Skin epidermis (tissue), 12 donors: ENCODE data around the gene TRMT44.

ENCODE experiments used
- H3K27ac ChIP-seq, 21 experiments: fragments of 200-600 bp; sonication (generic) in 11 of 21; one replicate each; pipeline ENCODE4 v1.5.0; 2020; ENCODE audit warnings: mild to moderate bottlenecking in 3 of 21, inconsistent platforms in 2 of 21, moderate library complexity in 2 of 21
- H3K4me3 ChIP-seq, 7 experiments: fragments of 200-600 bp; sonication (generic) in 2 of 7; one replicate each; pipeline ENCODE4 v1.5.0; 2020; ENCODE audit warnings: inconsistent platforms in 2 of 7, mild to moderate bottlenecking in 2 of 7, moderate library complexity in 1 of 7

Gene TRMT44

GRCh38 chr4:8428288-8429097 lies 12.1 kb upstream of the TRMT44 start:
- Histone ChIP-seq H3K27ac (peak overlapping the region; percentile 60 to 97 (median 90)), H3K4me3 (peak overlapping the region; percentile 62 to 98 (median 88))

- Histone ChIP-seq H3K27ac (no peak overlapping the region), H3K4me3 (no peak overlapping the region)
Measured at GRCh38 chr4:8431553-8431952, 9.0 kb upstream of the TRMT44 start.

GRCh38 chr4:8433136-8433535 lies 7.4 kb upstream of the TRMT44 start:
- no peak overlapping the region for H3K4me3 ChIP-seq
- peak overlapping the region in 1 of 21 experiments; percentile 52 for H3K27ac ChIP-seq

- Histone ChIP-seq H3K4me3 (peak overlapping the region in 2 of 7 experiments; percentile 1 to 30), H3K27ac (peak overlapping the region in 10 of 21 experiments; percentile 21 to 83 (median 58))
Measured at GRCh38 chr4:8434251-8435073, 6.1 kb upstream of the TRMT44 start.

- H3K27ac ChIP-seq: peak overlapping the region in 18 of 21 experiments; percentile 15 to 83 (median 54)
- peak overlapping the region in 4 of 7 experiments; percentile 1 to 30 (median 9) for H3K4me3 ChIP-seq
Measured at GRCh38 chr4:8435656-8436121, 4.9 kb upstream of the TRMT44 start.

- peak overlapping the region in 1 of 7 experiments; percentile 3 for H3K4me3 ChIP-seq
Measured at GRCh38 chr4:8437281-8437680, 3.3 kb upstream of the TRMT44 start.

GRCh38 chr4:8438743-8439142 lies 1.8 kb upstream of the TRMT44 start:
- Histone ChIP-seq H3K27ac (peak overlapping the region in 5 of 21 experiments; percentile 29 to 89 (median 59)), H3K4me3 (no peak overlapping the region)

More at GRCh38 chr4:8437281-8437680, 3.3 kb upstream of the TRMT44 start:
- peak overlapping the region in 18 of 21 experiments; percentile 0 to 78 (median 52) for H3K27ac ChIP-seq

GRCh38 chr4:8439168-8439567 lies 1.4 kb upstream of the TRMT44 start:
- Histone ChIP-seq H3K27ac (peak overlapping the region in 9 of 21 experiments; percentile 31 to 95 (median 90)), H3K4me3 (no peak overlapping the region)

- H3K4me3 ChIP-seq: peak overlapping the region; percentile 68 to 100 (median 95)
- H3K27ac ChIP-seq: peak overlapping the region in 20 of 21 experiments; percentile 64 to 98 (median 91)
Measured at GRCh38 chr4:8439914-8440491, 574 bp upstream of the TRMT44 start.

GRCh38 chr4:8441499-8442091 lies 1.0 kb downstream of the TRMT44 start:
- H3K4me3 ChIP-seq: peak overlapping the region; percentile 68 to 100 (median 95)
- H3K27ac ChIP-seq: peak overlapping the region in 12 of 21 experiments; percentile 83 to 98 (median 91)

- Histone ChIP-seq H3K4me3 (peak overlapping the region in 1 of 7 experiments; percentile 87), H3K27ac (peak overlapping the region in 1 of 21 experiments; percentile 39)
Measured at GRCh38 chr4:8442596-8443358, 2.2 kb downstream of the TRMT44 start.

GRCh38 chr4:8443801-8444200 lies 3.2 kb downstream of the TRMT44 start:
- Histone ChIP-seq H3K27ac (no peak overlapping the region), H3K4me3 (no peak overlapping the region)

- Histone ChIP-seq H3K4me3 (no peak overlapping the region), H3K27ac (no peak overlapping the region)
Measured at GRCh38 chr4:8446122-8446521, 5.5 kb downstream of the TRMT44 start.

- peak overlapping the region in 6 of 21 experiments; percentile 21 to 65 (median 60) for H3K27ac ChIP-seq
- H3K4me3 ChIP-seq: no peak overlapping the region
Measured at GRCh38 chr4:8451440-8452182, 11.0 kb downstream of the TRMT44 start.

GRCh38 chr4:8453957-8454356 lies 13.4 kb downstream of the TRMT44 start:
- H3K4me3 ChIP-seq: no peak overlapping the region
- H3K27ac ChIP-seq: no peak overlapping the region

- no peak overlapping the region for H3K4me3 ChIP-seq
- no peak overlapping the region for H3K27ac ChIP-seq
Measured at GRCh38 chr4:8457646-8458252, 17.2 kb downstream of the TRMT44 start.

- Histone ChIP-seq H3K27ac (no peak overlapping the region), H3K4me3 (no peak overlapping the region)
Measured at GRCh38 chr4:8459867-8460445, 19.4 kb downstream of the TRMT44 start.
